Prostate gland (tissue), 2 donors: ENCODE results near the gene PTPN1. TPM values are rescaled to one million over a fixed set of nuclear protein-coding genes. Genes with fewer than 3 reads are reported as not detected.
"Not testable (repeated sequence)": the region's sequence is repeated elsewhere in the genome, so short reads cannot be mapped to it uniquely, and the experiment has no call there.

ENCODE experiments used
- DNase-seq: peaks from one replicate; pipeline ENCODE4 v3.0.0-alpha.2; 2019; ENCODE audit warnings: low spot score
- H3K27ac ChIP-seq, 2 donors: fragments of 200-600 bp; sonication (generic); 2 replicates each; pipeline ENCODE4 v1.5.1; 2017 to 2019
- H3K27me3 ChIP-seq: fragments of 200-600 bp; sonication (generic); replicated peaks from 2 replicates; pipeline ENCODE4 v1.5.1; 2019; ENCODE audit not compliant: insufficient read depth
- H3K36me3 ChIP-seq, 2 donors: fragments of 200-600 bp; sonication (generic); 1 replicate in 1 of 2; 2 replicates in 1 of 2; pipeline versions ENCODE4 v1.5.1 to v1.8.1; 2017 to 2019
- H3K4me1 ChIP-seq: fragments of 200-600 bp; sonication (generic); replicated peaks from 2 replicates; pipeline ENCODE4 v1.5.1; 2019
- H3K4me3 ChIP-seq, 2 donors: fragments of 200-600 bp; sonication (generic); 2 replicates each; pipeline ENCODE4 v1.5.1; 2017 to 2019
- H3K9me3 ChIP-seq: fragments of 200-600 bp; sonication (generic); 2 replicates; pipeline ENCODE4 v1.5.1; 2017
- POLR2A ChIP-seq: fragments of 450-650 bp; IDR thresholded peaks from one replicate; pipeline ENCODE4 v1.6.1; 2016; ENCODE audit warnings: antibody characterized with exemption, mild to moderate bottlenecking
- POLR2AphosphoS5 ChIP-seq: sonication (generic); formaldehyde crosslinking; IDR thresholded peaks from one replicate; pipeline ENCODE4 v1.6.1; 2017; ENCODE audit warnings: antibody characterized with exemption
- WGBS: methylation state at CpG from one replicate; pipeline ENCODE4 v1.1.5; 2018; 5-methylcytosine and 5-hydroxymethylcytosine counted together
- intact Hi-C: fragments of 100-400 bp; cut with DNase I; formaldehyde crosslinking; loops from one replicate; pipeline ENCODE4 v1.14.2; 2022
- total RNA-seq, 2 donors: library from RNA; depleted of rRNA; stranded (reverse); fragments of >200 nt; gene quantifications; one replicate each; pipeline ENCODE4 v1.1.0, GENCODE V29; 2016
- TF ChIP-seq, protein P1 (sequence below), 4 experiments: fragments of 200-600 bp in 2 of 4; fragments of 450-650 bp in 2 of 4; sonication (generic) in 2 of 4; IDR thresholded peaks; 1 replicate in 3 of 4; 2 replicates in 1 of 4; pipeline ENCODE4 v1.5.1; 2016 to 2019; ENCODE audit warnings: antibody characterized with exemption in 4 of 4, mild to moderate bottlenecking in 2 of 4, moderate library complexity in 2 of 4

Gene PTPN1
- total RNA-seq, 2 donors from 2014 or later: 28.5 to 46.6 TPM

GRCh38 chr20:50567860-50568548, 57.8 kb downstream of the PTPN1 start:
- H3K4me3 ChIP-seq: no peak overlapping the region
- H3K27ac ChIP-seq: no peak overlapping the region
- intact Hi-C loops: no loop called here
- H3K9me3 ChIP-seq: no peaks in the 10 kb centered on the region
- TF ChIP-seq POLR2AphosphoS5 (no peak), POLR2A (no peak)
- TF ChIP-seq, protein P1, sequence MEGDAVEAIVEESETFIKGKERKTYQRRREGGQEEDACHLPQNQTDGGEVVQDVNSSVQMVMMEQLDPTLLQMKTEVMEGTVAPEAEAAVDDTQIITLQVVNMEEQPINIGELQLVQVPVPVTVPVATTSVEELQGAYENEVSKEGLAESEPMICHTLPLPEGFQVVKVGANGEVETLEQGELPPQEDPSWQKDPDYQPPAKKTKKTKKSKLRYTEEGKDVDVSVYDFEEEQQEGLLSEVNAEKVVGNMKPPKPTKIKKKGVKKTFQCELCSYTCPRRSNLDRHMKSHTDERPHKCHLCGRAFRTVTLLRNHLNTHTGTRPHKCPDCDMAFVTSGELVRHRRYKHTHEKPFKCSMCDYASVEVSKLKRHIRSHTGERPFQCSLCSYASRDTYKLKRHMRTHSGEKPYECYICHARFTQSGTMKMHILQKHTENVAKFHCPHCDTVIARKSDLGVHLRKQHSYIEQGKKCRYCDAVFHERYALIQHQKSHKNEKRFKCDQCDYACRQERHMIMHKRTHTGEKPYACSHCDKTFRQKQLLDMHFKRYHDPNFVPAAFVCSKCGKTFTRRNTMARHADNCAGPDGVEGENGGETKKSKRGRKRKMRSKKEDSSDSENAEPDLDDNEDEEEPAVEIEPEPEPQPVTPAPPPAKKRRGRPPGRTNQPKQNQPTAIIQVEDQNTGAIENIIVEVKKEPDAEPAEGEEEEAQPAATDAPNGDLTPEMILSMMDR (IDR thresholded peaks at IDR 0.05): no peak
- 90% methylated on average over 18 of the region's 18 CpGs for WGBS
- no peaks in the 10 kb centered on the region for H3K27me3 ChIP-seq
- no peaks in the 10 kb centered on the region for H3K4me1 ChIP-seq
- H3K36me3 ChIP-seq: peaks cover 0 to 6% of the 10 kb centered on the region in 2 donors
- no peak for DNase-seq

GRCh38 chr20:50568549-50568942, 58.4 kb downstream of the PTPN1 start:
- Histone ChIP-seq H3K27me3 (no peaks in the 10 kb centered on the region), H3K36me3 (peaks cover 0 to 6% of the 10 kb centered on the region in 2 donors), H3K4me1 (no peaks in the 10 kb centered on the region), H3K4me3 (no peak overlapping the region), H3K9me3 (no peaks in the 10 kb centered on the region), H3K27ac (no peak overlapping the region)
- no peak for DNase-seq
- WGBS: 46% methylated on average over 11 of the region's 11 CpGs
- intact Hi-C loops: no loop called here
- TF ChIP-seq, protein P1 (IDR thresholded peaks at IDR 0.05): no peak
- no peak for TF ChIP-seq POLR2AphosphoS5

DNA sequence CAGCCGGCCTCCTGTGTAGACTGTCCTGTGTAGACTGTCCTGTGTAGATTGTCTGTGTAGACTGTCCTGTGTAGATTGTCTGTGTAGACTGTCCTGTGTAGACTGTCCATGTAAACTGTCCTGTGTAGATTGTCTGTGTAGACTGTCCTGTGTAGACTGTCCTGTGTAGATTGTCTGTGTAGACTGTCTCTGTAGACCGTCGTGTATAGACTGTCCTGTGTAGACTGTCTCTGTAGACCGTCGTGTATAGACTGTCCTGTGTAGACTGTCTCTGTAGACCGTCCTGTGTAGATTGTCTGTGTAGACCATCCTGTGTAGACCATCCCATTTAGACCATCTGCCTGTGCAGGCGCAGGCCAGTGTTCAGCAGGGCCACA, 59.3 kb downstream of the PTPN1 start:
- H3K36me3 ChIP-seq, DNase-seq, H3K9me3 ChIP-seq, H3K27ac ChIP-seq, H3K4me1 ChIP-seq, H3K4me3 ChIP-seq, intact Hi-C loops, H3K27me3 ChIP-seq: not testable (repeated sequence)
- 97% methylated on average over 7 of the region's 7 CpGs for WGBS

GRCh38 chr20:50569864-50570836, 60.0 kb downstream of the PTPN1 start:
- Histone ChIP-seq H3K4me3 (no peak overlapping the region), H3K4me1 (no peaks in the 10 kb centered on the region), H3K36me3 (peaks cover 0 to 6% of the 10 kb centered on the region in 2 donors), H3K27ac (peak overlapping the region in 1 of 2 donors; percentile 21), H3K9me3 (no peaks in the 10 kb centered on the region), H3K27me3 (no peaks in the 10 kb centered on the region)
- no peak for DNase-seq
- TF ChIP-seq POLR2A (no peak), POLR2AphosphoS5 (no peak)
- TF ChIP-seq, protein P1 (IDR thresholded peaks at IDR 0.05): peak in 2 of 4 experiments; percentile 19 to 27
- intact Hi-C loops: loop anchor here (5.0 kb wide), 2 partner anchors 58 to 93 kb away; partner anchors contain the start of gene PTPN1
- WGBS: 80% methylated on average over 14 of the region's 14 CpGs

DNA sequence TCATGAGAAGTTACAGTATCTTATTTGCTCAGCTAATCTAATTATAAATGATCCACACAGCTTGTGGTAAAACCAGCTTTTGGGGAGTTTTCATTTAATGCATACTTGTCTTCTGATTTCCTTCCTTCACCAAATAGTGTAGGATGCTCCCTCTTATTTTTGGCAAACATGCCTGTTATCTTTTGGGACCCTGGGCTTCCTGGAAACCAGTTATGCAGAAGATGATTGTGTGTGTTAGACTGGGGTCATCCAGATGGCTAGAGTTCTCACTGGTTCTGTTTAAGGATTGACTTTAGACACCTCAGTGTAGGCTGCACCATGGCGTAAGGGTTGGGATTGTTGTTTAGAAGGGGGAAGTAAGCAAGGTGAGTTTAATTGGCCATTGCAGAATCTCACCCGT, 61.3 kb downstream of the PTPN1 start:
- Histone ChIP-seq H3K27me3 (no peaks in the 10 kb centered on the region), H3K27ac (no peak overlapping the region), H3K9me3 (no peaks in the 10 kb centered on the region), H3K4me1 (no peaks in the 10 kb centered on the region), H3K4me3 (no peak overlapping the region), H3K36me3 (peaks cover 0 to 6% of the 10 kb centered on the region in 2 donors)
- 86% methylated on average over 2 of the region's 2 CpGs for WGBS
- TF ChIP-seq POLR2A: no peak
- TF ChIP-seq, protein P1 (IDR thresholded peaks at IDR 0.05): no peak
- no peak for TF ChIP-seq POLR2AphosphoS5
- DNase-seq: no peak
- intact Hi-C loops: loop anchor here (5.0 kb wide), 2 partner anchors 59 to 94 kb away; partner anchors contain the start of gene PTPN1
